Neuronal stem cell (in vitro differentiated cells): ENCODE measurements around the gene CENPVL2.
"Not testable (repeated sequence)": the region's sequence is repeated elsewhere in the genome, so short reads cannot be mapped to it uniquely, and the experiment has no call there.

Experiments
- DNase-seq: peaks from one replicate; pipeline ENCODE4 v3.0.0-alpha.2; 2013; ENCODE audit warnings: low spot score
- H2AFZ ChIP-seq: one replicate; pipeline ENCODE4 v1.6.1; 2013; ENCODE audit warnings: mild to moderate bottlenecking, low read length, inconsistent platforms
- H2AK5ac ChIP-seq: 2 replicates; pipeline ENCODE4 v1.6.1; 2013; ENCODE audit warnings: low read depth, mild to moderate bottlenecking, inconsistent platforms, low read length, moderate library complexity, mixed read lengths
- H2BK120ac ChIP-seq: 2 replicates; pipeline ENCODE4 v1.6.1; 2013; ENCODE audit warnings: low read depth, mild to moderate bottlenecking, inconsistent platforms, low read length, moderate library complexity, mixed read lengths
- H2BK12ac ChIP-seq: one replicate; pipeline ENCODE4 v1.6.1; 2013; ENCODE audit warnings: low read length, inconsistent platforms
- H2BK15ac ChIP-seq: 2 replicates; pipeline ENCODE4 v1.6.1; 2013; ENCODE audit warnings: mild to moderate bottlenecking, low read length, inconsistent platforms, mixed read lengths
- H2BK5ac ChIP-seq: one replicate; pipeline ENCODE4 v1.6.1; 2013; ENCODE audit warnings: inconsistent platforms, mild to moderate bottlenecking, low read length, moderate library complexity
- H3K14ac ChIP-seq: one replicate; pipeline ENCODE4 v1.6.1; 2013; ENCODE audit warnings: low read length, inconsistent platforms
- H3K18ac ChIP-seq: 2 replicates; pipeline ENCODE4 v1.6.1; 2013; ENCODE audit warnings: low read length, inconsistent platforms
- H3K23ac ChIP-seq: 2 replicates; pipeline ENCODE4 v1.6.1; 2013; ENCODE audit warnings: low read depth, mild to moderate bottlenecking, mixed read lengths, low read length, inconsistent platforms; ENCODE audit not compliant: poor library complexity
- H3K27ac ChIP-seq: replicated peaks from 3 replicates; pipeline ENCODE4 v1.5.1; 2013; ENCODE audit warnings: low read length, inconsistent platforms
- H3K27me3 ChIP-seq, 3 experiments: 2 replicates each; pipeline ENCODE4 v1.6.1; 2013; ENCODE audit warnings: low read length in 3 of 3, mild to moderate bottlenecking in 2 of 3, inconsistent platforms in 1 of 3, low read depth in 1 of 3, mixed read lengths in 1 of 3, moderate library complexity in 1 of 3; ENCODE audit not compliant: control insufficient read depth in 3 of 3, insufficient read depth in 3 of 3
- H3K36me3 ChIP-seq, 2 donors: replicated peaks in 1 of 2; 2 replicates each; pipeline ENCODE4 v1.6.1; 2013; ENCODE audit warnings: low read length in 2 of 2; ENCODE audit not compliant: control insufficient read depth in 2 of 2, insufficient read depth in 2 of 2
- H3K4ac ChIP-seq: 2 replicates; pipeline ENCODE4 v1.6.1; 2013; ENCODE audit warnings: inconsistent platforms, mild to moderate bottlenecking, low read length, moderate library complexity
- H3K4me1 ChIP-seq, 2 donors: 1 replicate in 1 of 2; 2 replicates in 1 of 2; pipeline ENCODE4 v1.6.1; 2013; ENCODE audit warnings: low read length in 2 of 2, low read depth in 1 of 2; ENCODE audit not compliant: control insufficient read depth in 2 of 2, insufficient read depth in 1 of 2
- H3K4me2 ChIP-seq: one replicate; pipeline ENCODE4 v1.6.1; 2013; ENCODE audit warnings: mild to moderate bottlenecking, low read length, inconsistent platforms; ENCODE audit not compliant: insufficient read depth, poor library complexity, severe bottlenecking
- H3K4me3 ChIP-seq, 2 donors: 2 replicates each; pipeline ENCODE4 v1.5.1; 2013; ENCODE audit warnings: low read length in 2 of 2, mild to moderate bottlenecking in 2 of 2, inconsistent platforms in 1 of 2, moderate library complexity in 1 of 2
- H3K79me1 ChIP-seq: one replicate; pipeline ENCODE4 v1.6.1; 2013; ENCODE audit warnings: low read depth, mild to moderate bottlenecking, inconsistent platforms, low read length, moderate library complexity
- H3K9ac ChIP-seq: one replicate; pipeline ENCODE4 v1.6.1; 2013; ENCODE audit warnings: mild to moderate bottlenecking, low read depth, low read length, inconsistent platforms; ENCODE audit not compliant: poor library complexity
- H3K9me3 ChIP-seq, 2 donors: replicated peaks in 1 of 2; 2 replicates each; pipeline versions ENCODE3 to v1.6.1; 2013; ENCODE audit warnings: low read length in 2 of 2, mild to moderate bottlenecking in 2 of 2, inconsistent platforms in 1 of 2, low read depth in 1 of 2, mixed read lengths in 1 of 2, moderate library complexity in 1 of 2; ENCODE audit not compliant: control insufficient read depth in 2 of 2, insufficient read depth in 1 of 2
- H4K8ac ChIP-seq: one replicate; pipeline ENCODE4 v1.6.1; 2013; ENCODE audit warnings: low read depth, mild to moderate bottlenecking, inconsistent platforms, low read length, moderate library complexity
- H4K91ac ChIP-seq: one replicate; pipeline ENCODE4 v1.6.1; 2013; ENCODE audit warnings: low read length, low read depth, mild to moderate bottlenecking, inconsistent platforms; ENCODE audit not compliant: poor library complexity
- WGBS, 2 donors: extraction: QIAGEN DNeasy Blood & Tissue Kit; methylation state at CpG; one replicate each; pipeline ENCODE4 v1.1.7; 2013; ENCODE audit warnings: missing lambda C conversion rate in 2 of 2, mixed read lengths in 1 of 2; ENCODE audit not compliant: insufficient read length in 2 of 2, insufficient replicate concordance in 1 of 2; ENCODE audit errors: extremely low coverage in 2 of 2; 5-methylcytosine and 5-hydroxymethylcytosine counted together

The CENPVL2 gene

DNA sequence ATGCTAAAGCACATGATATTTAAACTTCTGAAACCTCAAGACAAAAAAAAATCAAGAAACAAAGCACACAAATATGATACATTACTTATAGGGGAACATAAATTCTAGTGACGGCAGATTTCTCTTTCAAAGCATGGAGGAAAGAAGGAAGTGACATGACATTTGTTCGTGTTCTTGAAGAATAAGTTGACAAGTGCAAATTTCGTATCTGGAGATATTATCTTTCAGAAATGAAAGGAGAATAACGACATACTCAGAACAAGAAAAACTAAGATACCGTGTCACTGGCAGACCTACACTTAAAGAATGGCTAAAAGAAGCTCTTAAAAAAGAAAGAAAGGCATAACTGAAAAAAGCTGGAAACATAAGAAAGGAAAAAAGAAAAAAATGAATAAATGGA, 16.6 kb downstream of the CENPVL2 start:
- no peak overlapping the region for H3K4ac ChIP-seq
- H3K4me3 ChIP-seq: no peak overlapping the region
- H2AFZ ChIP-seq: no peak overlapping the region
- no peak overlapping the region for H4K8ac ChIP-seq
- H3K9ac ChIP-seq: no peak overlapping the region
- H2BK5ac ChIP-seq: no peak overlapping the region
- no peak overlapping the region for H3K4me2 ChIP-seq
- H3K27me3 ChIP-seq: peaks cover 0 to 10% (median 0%) of the 10 kb centered on the region in 3 experiments
- no peak overlapping the region for H3K23ac ChIP-seq
- no peaks in the 10 kb centered on the region for H3K4me1 ChIP-seq
- DNase-seq: no peak
- no peak overlapping the region for H2AK5ac ChIP-seq
- H3K36me3 ChIP-seq: no peaks in the 10 kb centered on the region
- no peak overlapping the region for H2BK120ac ChIP-seq
- H4K91ac ChIP-seq: no peak overlapping the region
- H2BK12ac ChIP-seq: no peak overlapping the region
- no peaks in the 10 kb centered on the region for H3K9me3 ChIP-seq
- no peaks in the 10 kb centered on the region for H3K79me1 ChIP-seq
- H2BK15ac ChIP-seq: no peak overlapping the region
- no peak overlapping the region for H3K27ac ChIP-seq
- no peak overlapping the region for H3K18ac ChIP-seq
- WGBS, 2 donors: no CpG with 5 or more reads among the region's 5 CpGs
- no peak overlapping the region for H3K14ac ChIP-seq

DNA sequence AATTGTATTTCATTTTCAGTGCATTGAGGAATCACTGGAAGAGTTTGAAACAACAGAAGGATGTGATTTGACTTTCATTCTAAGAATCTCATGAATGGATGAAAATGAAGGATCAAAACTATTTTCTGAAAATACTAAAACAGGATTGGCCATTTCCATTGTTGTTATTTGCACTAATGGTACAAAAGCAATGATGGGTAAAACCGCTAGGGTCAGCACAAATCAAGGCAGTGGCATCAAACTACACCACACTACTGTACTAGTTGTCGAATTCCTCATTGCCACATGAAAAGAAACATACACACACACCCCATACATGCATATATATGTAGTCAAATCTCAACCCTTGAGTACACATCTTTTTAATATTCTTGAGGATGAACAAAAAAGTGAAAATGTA, 39.3 kb downstream of the CENPVL2 start:
- WGBS, 2 donors: no CpG with 5 or more reads among the region's 2 CpGs
- Histone ChIP-seq H3K79me1 (no peaks in the 10 kb centered on the region), H2BK5ac (no peak overlapping the region), H2AK5ac (no peak overlapping the region), H3K4me3 (no peak overlapping the region), H3K4me1 (no peaks in the 10 kb centered on the region), H2BK15ac (no peak overlapping the region), H3K9me3 (no peaks in the 10 kb centered on the region), H3K4ac (no peak overlapping the region), H4K8ac (no peak overlapping the region), H2BK120ac (no peak overlapping the region), H3K14ac (no peak overlapping the region), H2BK12ac (no peak overlapping the region), H4K91ac (no peak overlapping the region), H3K36me3 (no peaks in the 10 kb centered on the region), H3K27ac (no peak overlapping the region), H3K27me3 (peaks cover 0 to 6% (median 0%) of the 10 kb centered on the region in 3 experiments), H2AFZ (no peak overlapping the region), H3K9ac (no peak overlapping the region), H3K23ac (no peak overlapping the region), H3K4me2 (no peak overlapping the region), H3K18ac (no peak overlapping the region)
- no peak for DNase-seq

DNA sequence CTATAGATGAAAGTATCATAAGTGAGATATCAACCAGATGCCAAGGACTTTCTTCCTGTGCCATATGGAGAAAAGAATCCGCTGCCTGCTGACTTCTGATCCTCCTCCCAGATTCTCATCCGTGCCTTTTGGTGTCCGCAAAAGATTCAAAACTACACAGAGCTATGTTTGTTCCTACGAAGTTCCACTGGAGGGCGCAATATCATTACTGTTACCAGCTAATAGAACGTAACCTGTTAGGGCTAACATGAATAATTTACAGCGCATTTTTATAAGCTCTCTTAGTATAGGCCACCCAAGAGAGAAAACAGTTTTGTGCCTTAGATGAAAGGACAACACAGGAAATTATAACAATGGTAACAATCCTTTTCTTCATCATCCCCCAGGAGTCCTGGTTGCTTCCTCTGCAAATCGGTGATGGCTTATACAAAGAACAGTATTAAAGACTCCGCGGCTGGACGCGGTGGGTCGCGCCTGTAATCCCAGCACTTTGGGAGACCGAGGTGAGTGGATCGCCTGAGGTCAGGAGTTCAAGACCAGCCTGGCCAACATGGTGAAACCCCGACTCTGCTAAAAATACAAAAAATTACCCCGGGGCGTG, 41.1 kb downstream of the CENPVL2 start:
- peaks cover 0 to 6% (median 0%) of the 10 kb centered on the region in 3 experiments for H3K27me3 ChIP-seq
- no peaks in the 10 kb centered on the region for H3K9me3 ChIP-seq
- WGBS, 2 donors: no CpG with 5 or more reads among the region's 19 CpGs
- H3K4me2 ChIP-seq: no peak overlapping the region
- H2BK15ac ChIP-seq: no peak overlapping the region
- no peak overlapping the region for H4K8ac ChIP-seq
- H3K14ac ChIP-seq: no peak overlapping the region
- H3K36me3 ChIP-seq: no peaks in the 10 kb centered on the region
- H2BK12ac ChIP-seq: no peak overlapping the region
- no peak overlapping the region for H3K4ac ChIP-seq
- H4K91ac ChIP-seq: no peak overlapping the region
- H3K79me1 ChIP-seq: no peaks in the 10 kb centered on the region
- no peak overlapping the region for H3K4me3 ChIP-seq
- H3K23ac ChIP-seq: no peak overlapping the region
- no peak overlapping the region for H3K18ac ChIP-seq
- no peak overlapping the region for H2AFZ ChIP-seq
- H2BK5ac ChIP-seq: no peak overlapping the region
- H2AK5ac ChIP-seq: no peak overlapping the region
- no peaks in the 10 kb centered on the region for H3K4me1 ChIP-seq
- peak; percentile 29 for DNase-seq
- H3K27ac ChIP-seq: no peak overlapping the region
- H3K9ac ChIP-seq: no peak overlapping the region
- no peak overlapping the region for H2BK120ac ChIP-seq

DNA sequence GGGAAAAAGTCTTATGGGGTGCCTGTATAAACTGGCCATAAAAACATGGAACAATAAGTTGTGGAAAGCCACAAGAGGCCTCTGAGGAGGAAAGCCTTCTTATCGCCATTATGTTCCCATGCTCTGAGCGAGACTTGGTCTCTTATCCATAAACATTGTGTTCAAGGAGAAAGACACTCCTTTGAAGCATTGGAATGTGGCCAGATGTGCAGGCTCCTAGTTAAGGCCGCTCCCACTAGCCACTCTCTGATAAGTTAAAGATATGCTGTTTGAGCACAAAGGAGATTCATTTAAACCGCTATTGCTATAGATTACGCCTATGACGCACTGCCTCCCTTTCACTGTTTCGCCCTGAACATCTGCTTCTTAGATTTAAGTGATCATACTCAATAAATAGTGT, 46.1 kb downstream of the CENPVL2 start:
- H3K4me1 ChIP-seq, H3K4me2 ChIP-seq, H3K4ac ChIP-seq, H3K79me1 ChIP-seq, H3K36me3 ChIP-seq, H2AK5ac ChIP-seq, H2BK5ac ChIP-seq, H3K9ac ChIP-seq, H3K27me3 ChIP-seq, DNase-seq, H2AFZ ChIP-seq, H3K23ac ChIP-seq, H3K9me3 ChIP-seq, H2BK12ac ChIP-seq, H3K27ac ChIP-seq, H4K91ac ChIP-seq, H3K4me3 ChIP-seq, H4K8ac ChIP-seq, H2BK15ac ChIP-seq, H3K18ac ChIP-seq, H3K14ac ChIP-seq, H2BK120ac ChIP-seq: not testable (repeated sequence)
- WGBS, 2 donors: no CpG with 5 or more reads among the region's 7 CpGs
